ENCODE results near the gene ELFN1.

DNA sequence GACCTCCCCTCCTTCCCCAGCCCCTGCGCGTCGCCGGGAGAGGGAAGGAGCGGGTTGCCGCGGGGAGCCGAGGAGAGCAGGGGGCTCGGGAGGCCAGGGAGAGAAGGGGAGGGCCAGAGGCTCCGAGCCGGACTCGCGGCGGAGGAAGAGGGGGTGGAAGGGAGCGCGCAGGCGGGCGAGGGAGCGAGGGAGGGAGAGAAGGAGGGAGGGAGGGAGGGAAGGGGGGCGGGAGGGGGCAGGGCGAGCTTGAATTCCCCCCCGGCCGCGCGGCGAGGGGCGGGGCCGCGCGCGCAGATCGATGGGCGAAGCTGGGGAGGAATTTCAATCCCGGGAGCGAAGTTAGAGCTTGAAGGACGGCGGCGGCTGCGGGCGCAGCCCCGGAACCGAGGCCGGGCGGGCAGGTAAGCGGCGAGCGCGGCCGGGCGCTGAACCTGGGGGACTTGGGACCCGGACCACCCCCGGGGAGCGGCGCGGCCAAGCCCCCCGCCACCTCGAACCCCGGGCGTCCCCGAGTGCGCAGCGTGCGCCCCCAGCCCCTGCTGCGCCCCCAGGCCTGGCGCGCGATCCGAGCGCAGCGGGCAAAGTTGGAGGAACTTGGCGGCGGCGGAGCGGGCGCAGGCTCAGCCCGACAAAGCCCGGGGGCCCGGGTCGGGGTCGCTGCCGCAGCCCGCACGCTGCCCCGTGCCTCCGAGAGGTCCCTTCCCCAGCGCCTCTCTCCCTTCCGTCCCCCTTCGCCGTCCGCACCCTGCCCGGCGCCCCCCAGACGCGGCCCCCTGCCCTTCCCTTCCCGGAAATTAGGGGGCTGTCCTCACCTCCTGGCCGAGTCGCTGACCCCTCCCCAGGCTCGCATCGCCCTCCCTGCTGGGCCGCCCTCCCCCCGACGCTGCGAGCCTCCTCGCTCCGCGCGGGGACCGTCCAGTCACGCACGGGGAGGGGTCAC, at the start of gene ELFN1:
- TF ChIP-seq MYBL2 (IDR thresholded peaks at IDR 0.05; ENCODE audit: low read depth) (no peak), MYBL2 (CRISPR knock-in tag; IDR thresholded peaks at IDR 0.05; ENCODE audit: borderline replicate concordance) (no peak)
- TF ChIP-seq, protein P1, sequence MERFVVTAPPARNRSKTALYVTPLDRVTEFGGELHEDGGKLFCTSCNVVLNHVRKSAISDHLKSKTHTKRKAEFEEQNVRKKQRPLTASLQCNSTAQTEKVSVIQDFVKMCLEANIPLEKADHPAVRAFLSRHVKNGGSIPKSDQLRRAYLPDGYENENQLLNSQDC (CRISPR knock-in tag; IDR thresholded peaks at IDR 0.05), result no peak
